Measurements from ENCODE around the gene LCK. TPM values are rescaled to one million over a fixed set of nuclear protein-coding genes. Genes with fewer than 3 reads are reported as not detected.
A peak's percentile ranks its signal among the peaks of the same experiment; 100 is the strongest.

Gene LCK

GRCh38 chr1:32333251-32333963 lies 82.3 kb downstream of the LCK start:
- no peaks in the 10 kb centered on the region for H3K9me3 ChIP-seq (replicated peaks; ENCODE audit: low read length)
- no peak overlapping the region for H3K4me3 ChIP-seq (ENCODE audit: low read length)
- peaks cover 9% of the 10 kb centered on the region for H3K4me1 ChIP-seq (ENCODE audit: control insufficient read depth, insufficient read depth, low read length)
- no peak overlapping the region for H3K4me2 ChIP-seq (ENCODE audit: low read length)
- H3K36me3 ChIP-seq (ENCODE audit: insufficient read depth, low read length), result peaks cover 54% of the 10 kb centered on the region
- peaks cover 3% of the 10 kb centered on the region for H3K27me3 ChIP-seq (ENCODE audit: control insufficient read depth, insufficient read depth, low read length)
- no peak overlapping the region for H3K9ac ChIP-seq (ENCODE audit: low read depth, low read length)

- peak overlapping the region; percentile 91 for H3K4me2 ChIP-seq (ENCODE audit: low read length)
- H3K27me3 ChIP-seq (ENCODE audit: control insufficient read depth, insufficient read depth, low read length), result peaks cover 3% of the 10 kb centered on the region
- H3K4me1 ChIP-seq (ENCODE audit: control insufficient read depth, insufficient read depth, low read length), result peaks cover 9% of the 10 kb centered on the region
- H3K9ac ChIP-seq (ENCODE audit: low read depth, low read length), result peak overlapping the region; percentile 81
- no peaks in the 10 kb centered on the region for H3K9me3 ChIP-seq (replicated peaks; ENCODE audit: low read length)
- peak overlapping the region; percentile 76 for H3K4me3 ChIP-seq (ENCODE audit: low read length)
- peaks cover 45% of the 10 kb centered on the region for H3K36me3 ChIP-seq (ENCODE audit: insufficient read depth, low read length)
These were observed 83.3 kb downstream of the LCK start for GRCh38 chr1:32334274-32334861.

GRCh38 chr1:32334864-32335534 lies 83.9 kb downstream of the LCK start:
- Histone ChIP-seq H3K9me3 (replicated peaks; ENCODE audit: low read length) (no peaks in the 10 kb centered on the region), H3K4me2 (ENCODE audit: low read length) (peak overlapping the region; percentile 91), H3K9ac (ENCODE audit: low read depth, low read length) (peak overlapping the region; percentile 81), H3K4me3 (ENCODE audit: low read length) (peak overlapping the region; percentile 76), H3K4me1 (ENCODE audit: control insufficient read depth, insufficient read depth, low read length) (peaks cover 9% of the 10 kb centered on the region), H3K36me3 (ENCODE audit: insufficient read depth, low read length) (peaks cover 39% of the 10 kb centered on the region), H3K27me3 (ENCODE audit: control insufficient read depth, insufficient read depth, low read length) (peaks cover 3% of the 10 kb centered on the region)

DNA sequence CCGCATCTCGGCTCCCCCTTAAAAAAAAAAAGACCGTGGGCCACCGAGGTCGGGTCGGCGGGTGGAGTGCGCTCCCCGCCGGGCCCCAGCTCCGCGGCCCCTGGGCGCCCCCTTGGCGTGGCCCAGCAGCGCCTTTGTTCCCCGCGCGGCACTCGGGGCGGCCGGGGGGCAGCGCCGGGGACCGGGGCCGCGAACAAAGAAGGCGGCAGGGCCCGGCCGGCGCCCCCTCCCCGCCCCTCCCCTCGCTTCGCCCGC lies 84.4 kb downstream of the LCK start:
- Histone ChIP-seq H3K9me3 (replicated peaks; ENCODE audit: low read length) (no peaks in the 10 kb centered on the region), H3K4me2 (ENCODE audit: low read length) (peak overlapping the region; percentile 91), H3K9ac (ENCODE audit: low read depth, low read length) (peak overlapping the region; percentile 81), H3K4me3 (ENCODE audit: low read length) (peak overlapping the region; percentile 76), H3K27me3 (ENCODE audit: control insufficient read depth, insufficient read depth, low read length) (peaks cover 3% of the 10 kb centered on the region), H3K4me1 (ENCODE audit: control insufficient read depth, insufficient read depth, low read length) (peaks cover 9% of the 10 kb centered on the region), H3K36me3 (ENCODE audit: insufficient read depth, low read length) (peaks cover 34% of the 10 kb centered on the region)

Small RNA genes lying within 50 kb of the gene (small RNA-seq; reads per million reads assigned to genes)
- gene RF00017, result not detected
- not detected for gene RF00019
